Amygdala (tissue), 56 donors: ENCODE data around the gene ADAMTS14.

Experiments
- DNase-seq, 56 donors: peaks; one replicate each; lab custom pipeline; 2025; lab: John Stamatoyannopoulos, UW

The ADAMTS14 gene

DNA sequence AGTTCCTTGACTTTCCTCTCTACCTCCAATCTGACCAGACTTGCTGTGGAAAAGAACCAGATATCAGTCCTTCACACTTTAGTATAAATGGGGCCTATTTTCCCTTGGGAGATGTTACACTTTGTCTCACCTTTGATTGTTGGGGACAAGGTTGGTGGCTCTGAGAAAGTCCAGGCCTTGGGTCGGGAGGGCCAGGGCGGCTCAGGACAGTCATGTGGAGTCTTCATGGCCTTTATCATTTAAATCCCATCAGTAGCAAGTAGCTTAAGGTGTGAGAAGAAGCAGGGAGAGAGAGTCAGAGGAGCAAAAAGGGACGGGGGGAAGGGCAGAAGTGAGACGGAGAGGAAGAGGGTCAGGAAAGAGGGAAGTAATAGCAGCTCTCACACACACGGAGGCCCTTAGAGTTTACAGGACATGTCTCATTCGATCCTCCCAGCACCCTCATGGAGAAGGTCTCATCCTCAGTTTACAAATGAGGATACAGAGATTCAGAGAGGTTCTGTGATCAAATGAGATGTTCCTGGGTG, 72.4 kb downstream of the ADAMTS14 start:
- DNase-seq: no peak

DNA sequence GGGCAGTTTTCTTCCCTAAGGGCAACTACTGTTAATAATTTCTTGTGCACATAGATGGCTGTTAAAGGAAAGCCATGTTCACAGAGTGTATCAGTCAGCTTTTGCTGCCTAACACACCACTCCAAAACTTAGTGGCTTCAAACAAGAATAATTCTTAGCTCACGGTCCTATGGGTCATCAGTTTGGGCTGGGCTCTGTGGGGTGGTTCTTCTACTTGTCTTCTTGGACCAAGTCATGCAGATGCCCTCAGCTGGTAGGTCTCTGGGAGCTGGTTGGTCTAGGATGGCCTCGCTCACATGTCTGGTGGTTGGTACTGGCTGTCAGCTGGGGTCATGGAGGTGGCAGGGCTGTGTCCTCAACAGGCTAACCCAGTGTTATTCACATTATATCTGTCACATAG, 73.2 kb downstream of the ADAMTS14 start:
- no peak for DNase-seq

- no peak for DNase-seq
Observed at GRCh38 chr10:70747192-70747965, 75.1 kb downstream of the ADAMTS14 start.

DNA sequence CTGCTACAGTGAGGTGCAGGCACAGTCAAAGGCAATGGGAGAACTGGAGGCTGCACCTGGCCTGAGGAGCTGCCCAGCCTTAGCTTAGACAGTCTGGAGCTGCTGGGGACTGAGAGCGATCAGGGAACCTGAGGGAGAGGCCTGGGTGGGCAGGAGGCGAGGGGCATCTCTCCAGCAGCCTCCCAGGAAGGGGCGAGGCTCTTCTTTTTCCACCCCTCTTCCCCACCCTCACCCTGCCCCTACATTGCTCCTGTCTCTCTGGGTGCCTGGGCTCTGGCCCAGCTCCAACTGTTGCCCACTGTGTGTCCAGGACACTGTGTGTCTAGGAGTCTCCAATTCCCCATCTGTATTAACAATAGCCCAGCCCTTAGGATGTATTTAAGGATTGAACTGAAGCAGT, 76.0 kb downstream of the ADAMTS14 start:
- DNase-seq: no peak

- DNase-seq: no peak
Observed at GRCh38 chr10:70748801-70749573, 76.7 kb downstream of the ADAMTS14 start.

GRCh38 chr10:70749756-70750155, 77.5 kb downstream of the ADAMTS14 start:
- DNase-seq: no peak

GRCh38 chr10:70750156-70750703, 77.9 kb downstream of the ADAMTS14 start:
- DNase-seq: no peak

- DNase-seq: no peak
Observed at GRCh38 chr10:70751356-70751755, 79.0 kb downstream of the ADAMTS14 start.

- DNase-seq: no peak
Observed at GRCh38 chr10:70751991-70752390, 79.7 kb downstream of the ADAMTS14 start.

DNA sequence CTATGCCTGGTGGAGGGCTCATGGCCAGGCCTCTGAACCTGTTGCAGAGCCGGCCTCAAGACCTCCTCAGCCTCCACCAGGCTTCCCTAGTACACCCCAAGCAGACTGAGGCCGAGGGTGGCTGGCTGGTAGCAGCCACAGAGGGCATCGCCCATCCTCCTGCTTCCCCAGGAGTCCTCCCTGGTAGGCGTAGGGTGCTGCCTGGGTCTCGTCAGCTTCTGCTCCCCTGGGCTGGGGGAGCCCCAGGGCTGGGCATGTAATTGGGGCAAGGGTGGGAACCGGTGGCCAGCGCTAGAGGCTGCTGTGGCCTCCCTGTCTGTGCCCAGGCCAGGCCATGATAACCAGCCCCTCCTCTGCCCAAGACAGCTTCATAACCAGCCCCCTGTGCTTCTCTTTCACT, 80.3 kb downstream of the ADAMTS14 start:
- DNase-seq: no peak

DNA sequence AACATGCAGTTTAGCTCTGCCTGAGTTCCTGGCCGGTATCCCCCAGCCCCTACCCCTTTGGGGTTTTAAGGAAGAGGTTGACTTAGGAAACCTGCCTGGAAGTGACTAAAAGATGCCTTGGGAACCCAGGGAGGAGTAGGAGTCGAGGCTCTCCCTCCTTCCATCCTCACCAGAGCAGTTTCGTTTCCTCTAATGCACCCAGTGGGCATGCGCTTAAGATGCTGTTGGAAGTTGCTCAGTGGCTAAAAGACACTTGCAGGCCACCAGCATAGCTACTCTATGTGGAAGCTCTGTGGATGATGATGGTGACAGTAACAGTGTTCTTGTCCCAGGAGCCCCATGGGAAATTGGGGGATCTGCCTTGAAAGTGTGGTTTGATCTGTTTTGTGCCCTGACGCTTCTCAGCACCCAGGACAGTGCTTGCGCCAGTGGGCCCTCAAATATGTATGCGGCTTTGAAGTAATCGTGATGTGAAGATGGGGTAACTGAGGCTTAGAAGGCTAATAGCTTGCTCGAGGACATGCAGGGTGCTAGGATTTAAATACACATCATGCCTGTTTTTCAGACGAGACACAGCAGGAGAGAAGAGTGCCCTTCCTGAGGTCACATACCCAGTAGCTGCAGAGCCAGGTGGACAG, 80.8 kb downstream of the ADAMTS14 start:
- peak in 3 of 56 donors; percentile 3 to 24 (median 18) for DNase-seq

- DNase-seq: no peak
Observed at GRCh38 chr10:70753841-70754621, 81.7 kb downstream of the ADAMTS14 start.

GRCh38 chr10:70756700-70757360, 84.5 kb downstream of the ADAMTS14 start:
- no peak for DNase-seq

DNA sequence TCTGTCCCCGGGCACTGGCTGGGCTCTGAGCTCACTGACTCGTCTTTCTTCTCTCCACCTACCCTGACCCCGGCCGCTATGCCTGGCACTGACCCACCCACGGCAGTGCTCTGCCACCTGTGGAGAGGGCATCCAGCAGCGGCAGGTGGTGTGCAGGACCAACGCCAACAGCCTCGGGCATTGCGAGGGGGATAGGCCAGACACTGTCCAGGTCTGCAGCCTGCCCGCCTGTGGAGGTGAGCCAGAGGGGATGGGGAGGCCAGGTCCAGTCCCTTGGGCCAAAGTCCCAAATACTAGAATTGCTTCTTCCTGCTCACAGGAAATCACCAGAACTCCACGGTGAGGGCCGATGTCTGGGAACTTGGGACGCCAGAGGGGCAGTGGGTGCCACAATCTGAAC, 85.5 kb downstream of the ADAMTS14 start:
- no peak for DNase-seq

DNA sequence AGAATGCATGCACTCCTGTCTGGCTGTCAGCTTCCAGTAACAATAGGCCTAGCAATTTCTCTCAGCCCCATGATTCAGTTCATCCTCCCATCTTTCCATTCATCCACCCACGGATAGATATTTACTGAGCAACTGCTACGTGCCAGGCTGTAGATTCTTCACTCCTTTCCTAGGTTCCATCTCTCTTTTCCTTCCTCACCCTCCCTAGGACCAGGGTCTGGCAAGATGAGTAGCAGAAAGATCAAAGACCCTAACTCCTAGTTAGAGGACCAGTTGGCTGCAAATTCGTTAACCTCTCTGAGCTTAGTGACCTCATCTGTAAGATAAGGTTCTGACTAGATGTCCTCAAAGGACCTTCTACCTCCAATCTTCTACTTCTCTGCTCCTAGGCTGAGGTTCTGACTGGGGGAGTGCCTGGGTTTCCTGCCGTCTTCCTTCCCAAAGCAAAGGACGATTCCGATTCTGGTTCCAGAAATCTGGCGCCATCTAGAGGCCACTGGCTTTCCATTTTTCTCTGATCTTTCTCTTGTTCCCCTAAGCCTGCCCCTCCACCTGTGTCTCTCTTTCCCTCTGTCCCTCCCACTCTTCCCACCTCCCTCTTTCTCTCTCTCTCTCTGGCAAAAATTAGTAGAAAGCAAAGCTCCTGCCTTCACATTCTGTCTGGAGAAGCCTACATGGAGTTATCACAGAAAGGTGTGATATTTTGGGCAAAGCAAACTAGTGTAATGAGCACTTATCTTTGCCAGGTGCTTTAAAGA, 86.6 kb downstream of the ADAMTS14 start:
- DNase-seq: peak in 50 of 56 donors; percentile 6 to 88 (median 46)

DNA sequence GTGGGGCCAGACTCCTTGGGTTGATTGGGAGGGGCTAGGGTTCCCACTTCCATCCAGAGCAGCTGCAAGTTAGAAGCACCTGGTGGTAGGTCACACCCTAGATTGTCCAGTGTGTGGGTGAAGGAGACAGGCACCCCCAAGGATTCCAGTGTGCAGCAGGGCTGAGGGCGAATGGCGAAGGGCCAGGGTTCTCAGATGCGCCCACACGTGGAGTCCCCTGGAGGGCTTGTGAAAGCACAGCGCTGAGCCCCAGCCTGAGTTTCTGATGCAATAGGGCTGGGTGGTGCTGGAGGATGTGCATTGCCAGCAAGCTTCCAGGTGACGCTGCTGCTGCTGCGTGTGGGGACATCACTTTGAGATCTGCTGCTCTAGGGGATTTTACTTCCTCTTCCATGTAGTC, 87.5 kb downstream of the ADAMTS14 start:
- DNase-seq: no peak

DNA sequence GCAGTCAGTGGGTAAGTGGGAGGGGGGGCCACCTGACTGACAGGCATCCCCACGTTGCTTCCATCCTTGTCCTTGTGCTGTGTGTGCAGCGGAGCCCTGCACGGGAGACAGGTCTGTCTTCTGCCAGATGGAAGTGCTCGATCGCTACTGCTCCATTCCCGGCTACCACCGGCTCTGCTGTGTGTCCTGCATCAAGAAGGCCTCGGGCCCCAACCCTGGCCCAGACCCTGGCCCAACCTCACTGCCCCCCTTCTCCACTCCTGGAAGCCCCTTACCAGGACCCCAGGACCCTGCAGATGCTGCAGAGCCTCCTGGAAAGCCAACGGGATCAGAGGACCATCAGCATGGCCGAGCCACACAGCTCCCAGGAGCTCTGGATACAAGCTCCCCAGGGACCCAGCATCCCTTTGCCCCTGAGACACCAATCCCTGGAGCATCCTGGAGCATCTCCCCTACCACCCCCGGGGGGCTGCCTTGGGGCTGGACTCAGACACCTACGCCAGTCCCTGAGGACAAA, 88.0 kb downstream of the ADAMTS14 start:
- DNase-seq: no peak

GRCh38 chr10:70761031-70761601, 88.8 kb downstream of the ADAMTS14 start:
- peak in 2 of 56 donors; percentile 3 to 22 for DNase-seq
